ENCODE data around the gene SFPQ. TPM values are rescaled to one million over a fixed set of nuclear protein-coding genes. Genes with fewer than 3 reads are reported as not detected.

Gene SFPQ
- total and polyA plus RNA-seq, 2 of the 8 experiments (the other 6 are each of a cell fraction or from before 2014, with no cell fraction given) = 118 to 469 TPM

DNA sequence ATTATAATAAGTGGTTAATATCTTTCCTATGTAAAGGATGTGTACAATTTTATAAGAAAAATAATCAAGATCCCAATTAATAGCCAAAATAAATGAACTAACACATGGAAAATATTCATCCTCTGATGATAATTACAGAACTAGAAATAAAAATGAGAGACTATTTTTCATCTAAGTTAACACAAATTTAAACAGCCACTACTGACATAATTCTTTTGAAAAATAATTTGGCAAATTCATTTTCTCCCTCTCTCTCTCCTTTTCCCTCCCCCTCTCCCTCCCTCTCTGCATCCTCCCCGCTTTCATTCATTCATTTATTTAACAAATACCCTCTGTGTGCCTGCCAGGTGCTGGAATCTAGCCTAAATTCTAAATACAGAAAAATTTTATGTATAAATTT lies 10.3 kb upstream of the SFPQ start:
- H3K4me1 ChIP-seq (replicated peaks in 1 of 4; ENCODE audit: control insufficient read depth in 3 of 4, insufficient read depth in 4 of 4, low read length in 3 of 4) = no peaks in the 10 kb centered on the region
- no peak overlapping the region for H2AK5ac ChIP-seq (ENCODE audit: low read depth, low read length)
- H3K14ac ChIP-seq (ENCODE audit: insufficient read length) = no peak overlapping the region
- H3K4ac ChIP-seq (replicated peaks; ENCODE audit: insufficient read length, low read depth, low read length) = no peak overlapping the region
- ChIA-PET CTCF (ENCODE audit: partially characterized antibody) (interaction anchor here (0.7 to 1.7 kb wide), 5 partner anchors 19 to 241 kb away, joined by 4 to 14 read pairs (median 6); no protein-coding TSS in a partner anchor), POLR2A (ENCODE audit: partially characterized antibody) (interaction anchor here (0.7 to 2.6 kb wide), 2 partner anchors 13 to 321 kb away, joined by 5 to 14 read pairs; no protein-coding TSS in a partner anchor)
- no peak for DNase-seq (ENCODE audit: low read depth in 1 of 2, low spot score in 2 of 2)
- no peak overlapping the region for H3K4me2 ChIP-seq (ENCODE audit: insufficient read depth in 1 of 2, low read depth in 2 of 2, low read length in 2 of 2)
- no peaks in the 10 kb centered on the region for H4K20me1 ChIP-seq (replicated peaks in 1 of 2; ENCODE audit: control insufficient read depth in 1 of 2, insufficient read depth in 2 of 2, low read length in 2 of 2)
- H3K23ac ChIP-seq (ENCODE audit: insufficient read length) = no peak overlapping the region
- H3K79me1 ChIP-seq (ENCODE audit: low read depth, low read length) = no peaks in the 10 kb centered on the region
- no peaks in the 10 kb centered on the region for H3K36me3 ChIP-seq (ENCODE audit: control insufficient read depth in 2 of 4, insufficient read depth in 4 of 4, low read length in 3 of 4)
- no peaks in the 10 kb centered on the region for H3K79me2 ChIP-seq (ENCODE audit: control insufficient read depth in 1 of 2, insufficient read depth in 2 of 2, low read length in 2 of 2)
- no peak overlapping the region for H2BK20ac ChIP-seq (ENCODE audit: low read length)
- no peak overlapping the region for H3K4me3 ChIP-seq (ENCODE audit: extremely low read depth in 1 of 4, insufficient read depth in 2 of 4, low read depth in 3 of 4, low read length in 4 of 4)
- FAIRE-seq = no peak
- H3K18ac ChIP-seq (ENCODE audit: extremely low read depth, low read length) = no peak overlapping the region
- 73 to 100% methylated on average over 1 of the region's 1 CpG for WGBS, 2 experiments (ENCODE audit: extremely low coverage in 1 of 2, insufficient coverage in 1 of 2, insufficient read length in 1 of 2, insufficient replicate concordance in 2 of 2, low coverage in 1 of 2, low lambda C conversion rate in 2 of 2, missing lambda C conversion rate in 1 of 2)
- H2BK15ac ChIP-seq (ENCODE audit: low read length) = no peak overlapping the region
- H3K56ac ChIP-seq (replicated peaks; ENCODE audit: insufficient read length, low read depth, low read length) = no peak overlapping the region
- no peaks in the 10 kb centered on the region for H3K27me3 ChIP-seq (replicated peaks in 1 of 4; ENCODE audit: control insufficient read depth in 3 of 4, extremely low read depth in 1 of 4, insufficient read depth in 3 of 4, low read length in 3 of 4)
- no peak overlapping the region for H4K5ac ChIP-seq (ENCODE audit: insufficient read length, low read depth, low read length)
- no peaks in the 10 kb centered on the region for H3K23me2 ChIP-seq (ENCODE audit: low read depth, low read length)
- no peak overlapping the region for H4K8ac ChIP-seq (ENCODE audit: extremely low read depth, insufficient read depth, low read length)
- H2AFZ ChIP-seq (ENCODE audit: low read length) = no peak overlapping the region
- H3K9me3 ChIP-seq (ENCODE audit: insufficient read depth in 2 of 2, low read depth in 1 of 2, low read length in 1 of 2) = no peaks in the 10 kb centered on the region
- H2BK12ac ChIP-seq (ENCODE audit: low read depth, low read length) = no peak overlapping the region
- no peak overlapping the region for H3K9ac ChIP-seq (replicated peaks in 1 of 4; ENCODE audit: extremely low read depth in 1 of 4, low read depth in 3 of 4, low read length in 3 of 4)
- H2BK120ac ChIP-seq (replicated peaks; ENCODE audit: low read depth, low read length) = no peak overlapping the region
- no peak overlapping the region for H2BK5ac ChIP-seq (ENCODE audit: low read depth, low read length)
- H4K91ac ChIP-seq (replicated peaks; ENCODE audit: insufficient read length, low read length) = no peak overlapping the region
- H3K27ac ChIP-seq (ENCODE audit: low read depth, low read length) = no peak overlapping the region
- TF ChIP-seq GABPA (IDR thresholded peaks at IDR 0.05; ENCODE audit: borderline replicate concordance, insufficient read depth, low read length) (no peak), POLR2AphosphoS5 (IDR thresholded peaks at IDR 0.05; ENCODE audit: low read depth, low read length) (no peak), CHD1 (IDR thresholded peaks at IDR 0.05; ENCODE audit: low read depth, low read length) (no peak), CBX5 (IDR thresholded peaks at IDR 0.05; ENCODE audit: low read depth, low read length) (no peak)
